ENCODE results near the gene IGSF21. TPM values are rescaled to one million over a fixed set of nuclear protein-coding genes. Genes with fewer than 3 reads are reported as not detected.

The IGSF21 gene
- total and polyA plus RNA-seq, 10 of the 15 experiments (the other 5 are each of a cell fraction or from before 2014, with no cell fraction given) = 0.03 to 0.49 TPM; not detected in 8

DNA sequence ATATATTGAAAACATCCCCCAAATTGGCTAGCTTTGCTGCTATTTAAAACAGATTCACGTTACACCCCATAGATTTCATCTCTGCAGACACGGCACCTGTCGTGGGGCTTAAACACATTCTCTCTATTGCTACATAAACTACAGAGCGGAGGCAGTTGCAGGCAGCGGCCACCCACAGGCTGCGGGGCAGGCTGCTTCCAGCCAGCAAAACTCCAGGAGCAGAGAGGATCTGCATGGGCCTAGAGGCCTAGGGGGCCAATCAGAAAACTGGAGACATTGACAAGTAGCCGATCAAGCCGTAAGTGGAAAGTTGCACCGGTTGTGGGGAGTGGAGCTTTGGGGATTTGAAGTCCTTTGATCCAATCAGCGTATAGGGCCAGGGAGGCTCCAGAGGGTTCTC, 244.1 kb downstream of the IGSF21 start:
- no peaks in the 10 kb centered on the region for H3K27me3 ChIP-seq (replicated peaks in 1 of 2; ENCODE audit: control insufficient read depth in 2 of 2, insufficient read depth in 2 of 2, low read length in 1 of 2)
- in situ Hi-C loops (cut with MboI) = no loop called here
- H3K4me3 ChIP-seq = no peak overlapping the region
- TF ChIP-seq, protein P1, sequence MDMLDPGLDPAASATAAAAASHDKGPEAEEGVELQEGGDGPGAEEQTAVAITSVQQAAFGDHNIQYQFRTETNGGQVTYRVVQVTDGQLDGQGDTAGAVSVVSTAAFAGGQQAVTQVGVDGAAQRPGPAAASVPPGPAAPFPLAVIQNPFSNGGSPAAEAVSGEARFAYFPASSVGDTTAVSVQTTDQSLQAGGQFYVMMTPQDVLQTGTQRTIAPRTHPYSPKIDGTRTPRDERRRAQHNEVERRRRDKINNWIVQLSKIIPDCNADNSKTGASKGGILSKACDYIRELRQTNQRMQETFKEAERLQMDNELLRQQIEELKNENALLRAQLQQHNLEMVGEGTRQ (IDR thresholded peaks at IDR 0.05; ENCODE audit: borderline replicate concordance, low read depth, low read length) = no peak
- TF ChIP-seq MXI1 (IDR thresholded peaks at IDR 0.05; ENCODE audit: low read depth, low read length) (no peak), IKZF2 (IDR thresholded peaks at IDR 0.05) (no peak), GABPA (IDR thresholded peaks at IDR 0.05; ENCODE audit: low read depth) (no peak), KAT2A (conservative IDR thresholded peaks at IDR 0.05; ENCODE audit: control insufficient read depth, low read depth, low read length) (no peak), YY1 (IDR thresholded peaks at IDR 0.05; ENCODE audit: low read depth, low read length) (no peak), WRNIP1 (IDR thresholded peaks at IDR 0.05; ENCODE audit: borderline replicate concordance, low read depth, low read length) (no peak), FOXM1 (IDR thresholded peaks at IDR 0.05; ENCODE audit: low read depth, low read length) (no peak), BRCA1 (IDR thresholded peaks at IDR 0.05; ENCODE audit: low read depth, low read length) (no peak)
- ChIA-PET RAD21 (ENCODE audit: unreplicated experiment) (no interaction called here), SMC1A (ENCODE audit: uncharacterized antibody, unreplicated experiment) (no interaction called here), CTCF (interaction anchor here (0.6 kb wide), 2 partner anchors 18 to 389 kb away, joined by 3 read pairs; no protein-coding TSS in a partner anchor), POLR2A (no interaction called here)
- H2AFZ ChIP-seq (ENCODE audit: control insufficient read depth, low read depth, low read length) = no peak overlapping the region
- H3K4me1 ChIP-seq (ENCODE audit: control insufficient read depth, insufficient read depth, low read length) = peaks cover 4% of the 10 kb centered on the region; the same call in 1 of the 2 replicates
- intact Hi-C loops (cut with micrococcal nuclease; ENCODE audit: unreplicated experiment) = no loop called here
- 48% methylated on average over 10 of the region's 10 CpGs for WGBS (ENCODE audit: insufficient coverage, insufficient replicate concordance, low lambda C conversion rate, missing lambda C conversion rate)
- H3K9me3 ChIP-seq (replicated peaks; ENCODE audit: control insufficient read depth, insufficient read depth, low read length) = no peaks in the 10 kb centered on the region
- no peak overlapping the region for H3K4me2 ChIP-seq (ENCODE audit: control insufficient read depth, insufficient read depth)
- no peak for ATAC-seq
- H3K36me3 ChIP-seq (ENCODE audit: control insufficient read depth in 2 of 2, insufficient read depth in 2 of 2, low read length in 1 of 2) = no peaks in the 10 kb centered on the region
- no peak overlapping the region for H3K27ac ChIP-seq (ENCODE audit: control insufficient read depth, insufficient read depth)
- H3K79me2 ChIP-seq (ENCODE audit: control insufficient read depth, insufficient read depth, low read length) = no peaks in the 10 kb centered on the region
- no TSS peak for BruUV-seq (replicated peaks)
- H3K9ac ChIP-seq (ENCODE audit: control insufficient read depth, insufficient read depth, low read length) = no peak overlapping the region
- no peak for DNase-seq (ENCODE audit: low read depth, low spot score)
- FAIRE-seq = no peak
- H4K20me1 ChIP-seq (ENCODE audit: control insufficient read depth, insufficient read depth) = no peaks in the 10 kb centered on the region

Measured in GM12878 (cell line).